Measurements from ENCODE around the gene NKAIN2.
"Not testable (repeated sequence)": the region's sequence is repeated elsewhere in the genome, so short reads cannot be mapped to it uniquely, and the experiment has no call there.

NKAIN2 gene

DNA sequence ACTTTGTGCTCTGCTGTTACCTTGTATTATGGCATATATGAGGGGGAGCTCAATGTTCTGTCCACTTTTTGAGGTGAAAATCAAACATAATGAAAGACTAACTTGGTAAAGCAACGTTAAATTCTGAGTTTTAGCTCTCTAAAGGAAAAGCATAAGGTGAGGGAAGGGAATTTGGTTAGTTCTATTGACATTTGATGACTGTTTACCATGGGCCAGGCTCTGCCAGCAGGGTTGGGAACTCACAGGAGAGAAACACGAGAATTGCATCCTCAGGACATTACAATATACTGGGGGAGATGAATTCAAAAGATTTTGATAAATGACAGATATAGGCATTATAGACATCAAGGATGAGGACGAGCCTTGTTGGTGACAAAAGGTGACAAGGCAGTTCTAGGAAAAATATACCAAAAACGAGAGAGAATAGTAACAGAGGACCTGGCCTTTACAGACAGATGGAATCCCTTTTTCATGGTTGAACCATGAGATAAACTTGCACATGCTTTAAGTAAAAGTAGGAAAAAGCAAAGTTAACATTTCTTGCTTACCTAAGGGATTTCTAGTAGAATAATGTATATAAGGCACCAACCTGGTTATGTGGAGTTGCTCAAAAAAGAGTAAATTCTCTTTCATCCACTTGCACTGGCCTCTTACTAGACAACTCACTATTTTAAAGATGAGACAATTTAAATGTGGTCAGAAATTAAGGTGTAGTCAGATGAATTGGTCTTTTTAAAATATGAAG, 191.4 kb downstream of the NKAIN2 start:
- Histone ChIP-seq H3K27me3 (ENCODE audit: control insufficient read depth, insufficient read depth, low read length) (no peaks in the 10 kb centered on the region), H3K36me3 (ENCODE audit: control insufficient read depth, insufficient read depth, low read length) (no peaks in the 10 kb centered on the region), H3K27ac (ENCODE audit: low read depth, low read length) (no peak overlapping the region), H3K4me1 (ENCODE audit: control insufficient read depth, insufficient read depth, low read length) (no peaks in the 10 kb centered on the region), H3K9ac (ENCODE audit: low read length) (no peak overlapping the region), H3K4me3 (ENCODE audit: low read length) (no peak overlapping the region)

GRCh38 chr6:123997223-123997622, 193.6 kb downstream of the NKAIN2 start:
- no peak overlapping the region for H3K9ac ChIP-seq (ENCODE audit: low read length)
- H3K36me3 ChIP-seq (ENCODE audit: control insufficient read depth, insufficient read depth, low read length): no peaks in the 10 kb centered on the region
- H3K4me1 ChIP-seq (ENCODE audit: control insufficient read depth, insufficient read depth, low read length): no peaks in the 10 kb centered on the region

DNA sequence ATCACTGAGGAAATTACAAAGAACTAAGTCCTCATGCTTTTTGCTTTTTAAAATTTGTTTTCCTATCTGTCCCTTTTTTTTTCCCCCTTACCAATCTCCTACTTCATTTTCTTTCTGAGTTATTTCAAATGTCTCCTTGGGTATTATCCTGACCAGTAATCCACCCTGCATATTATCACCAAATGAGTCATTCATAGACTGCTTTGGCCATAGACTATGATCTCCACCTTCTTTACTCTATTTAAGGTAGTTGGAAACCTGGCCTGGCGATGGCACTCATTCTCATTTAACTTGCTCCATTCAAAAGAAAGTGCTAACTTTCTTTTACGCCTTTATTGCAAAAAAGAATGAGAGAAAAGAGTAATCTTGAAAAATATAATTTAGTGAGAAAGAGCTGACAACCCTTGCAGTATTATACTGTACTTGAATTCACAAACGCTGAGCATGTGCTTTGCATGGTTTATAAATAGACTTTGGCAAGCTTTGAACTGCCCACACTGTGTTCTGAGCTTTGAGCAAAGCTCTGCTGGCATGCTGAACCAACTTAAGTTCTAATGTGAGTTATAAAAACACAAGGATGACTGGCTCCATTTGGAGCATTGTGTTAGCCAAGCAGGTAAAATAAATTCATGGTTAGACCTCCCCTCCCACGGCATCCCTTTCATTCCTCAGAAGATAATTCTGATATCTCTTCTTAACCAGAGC, 198.9 kb downstream of the NKAIN2 start:
- Histone ChIP-seq H3K27me3 (ENCODE audit: control insufficient read depth, insufficient read depth, low read length) (no peaks in the 10 kb centered on the region), H3K4me3 (ENCODE audit: low read length) (no peak overlapping the region), H3K27ac (ENCODE audit: low read depth, low read length) (no peak overlapping the region), H3K9ac (ENCODE audit: low read length) (no peak overlapping the region), H3K36me3 (ENCODE audit: control insufficient read depth, insufficient read depth, low read length) (no peaks in the 10 kb centered on the region), H3K4me1 (ENCODE audit: control insufficient read depth, insufficient read depth, low read length) (peaks cover 2% of the 10 kb centered on the region)

More at GRCh38 chr6:123997223-123997622, 193.6 kb downstream of the NKAIN2 start:
- no peak overlapping the region for H3K4me3 ChIP-seq (ENCODE audit: low read length)
- no peak overlapping the region for H3K27ac ChIP-seq (ENCODE audit: low read depth, low read length)
- no peaks in the 10 kb centered on the region for H3K27me3 ChIP-seq (ENCODE audit: control insufficient read depth, insufficient read depth, low read length)

GRCh38 chr6:124007266-124007665, 203.6 kb downstream of the NKAIN2 start:
- Histone ChIP-seq H3K4me3 (ENCODE audit: low read length) (no peak overlapping the region), H3K4me1 (ENCODE audit: control insufficient read depth, insufficient read depth, low read length) (peaks cover 2% of the 10 kb centered on the region), H3K27me3 (ENCODE audit: control insufficient read depth, insufficient read depth, low read length) (no peaks in the 10 kb centered on the region), H3K9ac (ENCODE audit: low read length) (no peak overlapping the region), H3K27ac (ENCODE audit: low read depth, low read length) (no peak overlapping the region), H3K36me3 (ENCODE audit: control insufficient read depth, insufficient read depth, low read length) (no peaks in the 10 kb centered on the region)

DNA sequence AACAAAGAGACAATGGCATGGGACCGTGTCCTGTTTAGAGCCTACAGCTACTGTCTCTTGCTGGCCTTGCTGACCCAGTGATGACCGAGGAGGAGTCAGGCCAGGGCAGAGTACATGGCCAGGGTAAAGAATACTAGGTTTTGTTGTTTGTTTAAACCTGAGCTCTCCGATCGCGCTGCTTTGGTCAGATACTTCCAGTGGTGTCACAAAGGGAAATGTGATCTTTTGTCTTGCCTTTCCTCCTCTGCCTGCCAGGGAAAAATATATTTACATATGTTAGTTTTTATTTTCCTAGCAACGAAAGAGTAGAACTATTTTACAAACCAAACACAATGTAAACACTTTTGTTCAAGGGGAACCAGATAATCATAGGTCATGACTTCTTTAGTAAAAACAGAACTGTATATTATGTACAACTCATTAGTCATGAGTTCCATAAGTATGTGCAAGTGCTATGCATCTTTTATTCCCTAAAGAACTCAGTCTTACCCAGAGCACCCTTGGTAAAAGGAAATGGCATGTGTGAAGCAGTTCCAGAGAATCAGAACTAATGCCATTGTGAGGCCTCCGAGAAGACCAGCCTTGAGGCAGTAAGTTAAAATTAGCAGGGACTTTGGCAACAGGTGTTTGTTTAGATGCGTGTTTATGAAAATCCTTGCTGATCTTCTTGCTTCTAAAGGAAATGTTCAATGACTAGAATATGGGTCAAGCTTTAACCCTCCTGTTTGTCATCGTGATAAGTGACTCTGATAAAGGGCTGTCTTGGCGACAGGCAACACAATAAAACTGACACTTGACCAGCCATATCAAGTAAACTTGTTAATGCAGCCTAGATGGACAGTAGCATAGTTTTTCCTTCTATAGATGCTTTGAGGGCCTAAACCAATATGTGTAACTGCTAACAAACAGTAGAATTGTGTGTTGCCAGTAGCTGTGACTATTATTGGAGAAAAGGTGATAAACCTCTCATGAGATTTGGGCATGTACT, 204.6 kb downstream of the NKAIN2 start:
- H3K27me3 ChIP-seq (ENCODE audit: control insufficient read depth, insufficient read depth, low read length): no peaks in the 10 kb centered on the region
- H3K36me3 ChIP-seq (ENCODE audit: control insufficient read depth, insufficient read depth, low read length): no peaks in the 10 kb centered on the region
- H3K27ac ChIP-seq (ENCODE audit: low read depth, low read length): no peak overlapping the region
- no peak overlapping the region for H3K4me3 ChIP-seq (ENCODE audit: low read length)
- no peaks in the 10 kb centered on the region for H3K4me1 ChIP-seq (ENCODE audit: control insufficient read depth, insufficient read depth, low read length)
- H3K9ac ChIP-seq (ENCODE audit: low read length): no peak overlapping the region

DNA sequence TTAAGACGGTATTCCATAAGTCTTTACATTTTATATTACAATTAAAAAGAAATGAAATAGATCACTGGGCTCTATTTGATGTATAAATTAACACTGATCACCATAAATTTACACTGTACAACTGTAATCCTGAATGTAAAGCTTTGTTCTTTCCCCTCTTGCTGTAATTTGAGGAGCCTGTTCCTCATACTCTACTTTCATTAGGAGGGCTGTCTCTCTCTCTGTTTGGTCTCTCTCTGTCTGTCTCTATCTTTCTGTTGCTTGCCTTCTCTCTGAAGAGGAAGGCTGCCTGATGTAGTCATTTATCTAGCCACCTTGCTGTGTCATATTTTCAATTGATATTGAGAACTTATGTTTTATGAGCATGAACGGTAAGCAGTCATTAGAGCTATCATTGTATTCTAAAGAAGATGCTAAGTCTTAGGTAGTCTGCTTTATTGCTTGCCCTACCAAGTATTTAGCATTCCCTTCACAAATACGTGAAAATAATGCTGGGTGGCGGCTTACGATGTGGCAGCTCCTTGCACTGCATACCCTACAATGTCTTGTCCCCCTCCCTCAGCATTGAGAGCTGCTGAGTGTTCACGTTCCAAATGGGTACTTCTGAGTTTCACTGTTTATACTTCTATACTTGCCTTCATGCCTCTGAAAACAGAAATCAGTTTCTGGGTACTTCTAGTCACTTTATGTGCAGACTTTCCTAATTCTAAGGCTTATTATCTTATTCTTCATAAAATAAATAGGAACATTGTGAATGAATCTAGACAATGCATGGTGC, 205.5 kb downstream of the NKAIN2 start:
- no peak overlapping the region for H3K27ac ChIP-seq (ENCODE audit: low read depth, low read length)
- H3K27me3 ChIP-seq (ENCODE audit: control insufficient read depth, insufficient read depth, low read length): no peaks in the 10 kb centered on the region
- H3K36me3 ChIP-seq (ENCODE audit: control insufficient read depth, insufficient read depth, low read length): no peaks in the 10 kb centered on the region
- H3K9ac ChIP-seq (ENCODE audit: low read length): no peak overlapping the region
- no peaks in the 10 kb centered on the region for H3K4me1 ChIP-seq (ENCODE audit: control insufficient read depth, insufficient read depth, low read length)
- no peak overlapping the region for H3K4me3 ChIP-seq (ENCODE audit: low read length)

DNA sequence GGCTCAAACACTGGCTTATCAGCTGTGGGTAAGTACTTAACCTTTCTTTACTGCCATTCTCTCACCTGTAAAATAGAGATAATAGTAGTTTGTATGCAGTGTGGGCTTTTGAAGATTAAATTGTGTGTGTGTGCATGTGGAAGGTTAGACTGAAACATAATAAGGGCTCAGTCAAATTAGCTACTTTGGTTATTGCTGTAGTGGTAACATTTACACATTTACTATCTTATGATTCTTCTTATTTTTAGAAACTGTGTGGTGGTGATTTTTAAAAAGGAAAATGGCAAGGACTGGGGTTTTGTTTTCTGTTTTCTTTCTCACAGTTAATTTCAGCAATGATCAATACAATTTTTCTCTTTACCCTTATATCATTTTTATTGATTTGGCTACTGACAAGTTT, 206.9 kb downstream of the NKAIN2 start:
- no peaks in the 10 kb centered on the region for H3K36me3 ChIP-seq (ENCODE audit: control insufficient read depth, insufficient read depth, low read length)
- no peak overlapping the region for H3K9ac ChIP-seq (ENCODE audit: low read length)
- H3K27me3 ChIP-seq (ENCODE audit: control insufficient read depth, insufficient read depth, low read length): no peaks in the 10 kb centered on the region
- no peak overlapping the region for H3K27ac ChIP-seq (ENCODE audit: low read depth, low read length)
- no peak overlapping the region for H3K4me3 ChIP-seq (ENCODE audit: low read length)
- no peaks in the 10 kb centered on the region for H3K4me1 ChIP-seq (ENCODE audit: control insufficient read depth, insufficient read depth, low read length)

- H3K4me3 ChIP-seq (ENCODE audit: low read length): no peak overlapping the region
- H3K9ac ChIP-seq (ENCODE audit: low read length): no peak overlapping the region
- no peak overlapping the region for H3K27ac ChIP-seq (ENCODE audit: low read depth, low read length)
- H3K4me1 ChIP-seq (ENCODE audit: control insufficient read depth, insufficient read depth, low read length): no peaks in the 10 kb centered on the region
- H3K36me3 ChIP-seq (ENCODE audit: control insufficient read depth, insufficient read depth, low read length): no peaks in the 10 kb centered on the region
- no peaks in the 10 kb centered on the region for H3K27me3 ChIP-seq (ENCODE audit: control insufficient read depth, insufficient read depth, low read length)
These were observed 207.5 kb downstream of the NKAIN2 start for GRCh38 chr6:124011180-124011579.

DNA sequence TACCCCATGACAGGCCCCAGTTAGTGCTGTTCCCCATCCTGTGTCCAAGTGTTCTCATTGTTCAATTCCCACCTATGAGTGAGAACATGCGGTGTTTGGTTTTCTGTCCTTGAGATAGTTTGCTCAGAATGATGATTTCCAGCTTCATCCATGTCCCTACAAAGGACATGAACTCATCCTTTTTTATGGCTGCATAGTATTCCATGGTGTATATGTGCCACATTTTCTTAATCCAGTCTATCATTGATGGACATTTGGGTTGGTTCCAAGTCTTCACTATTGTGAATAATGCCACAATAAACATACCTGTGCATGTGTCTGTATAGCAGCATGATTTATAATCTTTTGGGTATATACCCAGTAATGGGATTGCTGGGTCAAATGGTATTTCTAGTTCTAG, 218.4 kb downstream of the NKAIN2 start:
- not testable (repeated sequence) for H3K4me1 ChIP-seq (ENCODE audit: control insufficient read depth, insufficient read depth, low read length); H3K27me3 ChIP-seq (ENCODE audit: control insufficient read depth, insufficient read depth, low read length)

DNA sequence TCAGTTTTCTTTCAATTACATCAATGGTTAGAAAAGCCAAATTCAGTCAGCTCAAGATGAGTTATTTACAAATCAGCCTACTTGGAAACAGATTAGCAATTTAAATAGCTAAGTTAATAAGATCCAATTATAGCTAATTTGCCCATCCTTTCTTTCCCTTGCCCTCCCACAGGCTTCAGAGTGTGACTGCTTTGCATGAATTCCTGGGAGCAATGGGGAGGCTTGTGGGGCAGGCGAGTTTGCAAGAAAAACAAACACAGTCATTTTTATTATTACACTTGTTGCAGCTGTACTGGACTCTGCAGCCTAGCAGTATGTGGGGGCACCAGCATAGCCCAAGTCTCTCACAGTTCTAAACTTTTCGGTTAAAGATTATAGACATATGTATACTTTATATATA, 219.0 kb downstream of the NKAIN2 start:
- Histone ChIP-seq H3K4me3 (ENCODE audit: low read length) (no peak overlapping the region), H3K9ac (ENCODE audit: low read length) (no peak overlapping the region), H3K4me1 (ENCODE audit: control insufficient read depth, insufficient read depth, low read length) (no peaks in the 10 kb centered on the region), H3K36me3 (ENCODE audit: control insufficient read depth, insufficient read depth, low read length) (no peaks in the 10 kb centered on the region), H3K27ac (ENCODE audit: low read depth, low read length) (no peak overlapping the region), H3K27me3 (ENCODE audit: control insufficient read depth, insufficient read depth, low read length) (no peaks in the 10 kb centered on the region)

More for the DNA sequence above, 218.4 kb downstream of the NKAIN2 start:
- H3K27ac ChIP-seq (ENCODE audit: low read depth, low read length); H3K4me3 ChIP-seq (ENCODE audit: low read length); H3K36me3 ChIP-seq (ENCODE audit: control insufficient read depth, insufficient read depth, low read length); H3K9ac ChIP-seq (ENCODE audit: low read length): not testable (repeated sequence)

DNA sequence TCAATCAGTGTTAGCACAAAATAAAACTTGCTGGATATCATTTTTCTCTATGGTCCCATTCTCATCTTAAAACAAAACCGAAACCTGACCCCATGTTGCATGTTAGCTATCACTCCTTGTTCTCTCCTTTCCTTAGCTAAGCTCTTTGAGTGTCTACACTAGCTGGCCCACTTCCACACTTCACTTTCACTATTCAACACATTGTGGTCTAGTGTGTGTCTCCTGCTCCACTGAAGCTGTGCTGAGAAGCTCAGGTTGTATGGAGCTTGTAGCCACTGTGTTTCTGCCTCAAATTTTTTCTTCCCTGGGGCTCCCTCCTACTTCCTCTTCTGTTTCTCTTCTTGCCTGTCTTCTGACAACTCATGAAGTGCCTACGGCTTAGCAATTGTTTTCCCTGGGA, 223.0 kb downstream of the NKAIN2 start:
- H3K4me3 ChIP-seq (ENCODE audit: low read length): no peak overlapping the region
- no peaks in the 10 kb centered on the region for H3K27me3 ChIP-seq (ENCODE audit: control insufficient read depth, insufficient read depth, low read length)
- H3K36me3 ChIP-seq (ENCODE audit: control insufficient read depth, insufficient read depth, low read length): no peaks in the 10 kb centered on the region
- H3K4me1 ChIP-seq (ENCODE audit: control insufficient read depth, insufficient read depth, low read length): no peaks in the 10 kb centered on the region
- no peak overlapping the region for H3K27ac ChIP-seq (ENCODE audit: low read depth, low read length)
- H3K9ac ChIP-seq (ENCODE audit: low read length): no peak overlapping the region

DNA sequence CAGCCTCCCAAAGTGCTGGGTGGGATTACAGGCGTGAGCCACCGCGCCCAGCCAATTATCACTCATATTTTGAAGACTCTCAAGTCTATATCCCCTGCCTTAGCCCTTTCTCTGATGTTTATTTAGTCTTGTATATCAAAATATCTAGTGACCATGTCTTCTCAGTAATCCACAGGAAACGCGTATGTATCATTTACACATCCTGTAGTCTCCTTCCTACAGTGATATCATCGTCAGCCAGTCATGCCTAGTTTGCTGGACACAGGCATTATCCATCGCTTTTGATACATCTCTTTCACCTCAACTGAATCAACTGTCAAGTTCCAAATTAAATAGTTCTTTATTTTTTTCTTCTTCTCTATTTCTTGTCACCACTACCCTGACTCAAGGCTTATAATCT, 223.7 kb downstream of the NKAIN2 start:
- Histone ChIP-seq H3K27ac (ENCODE audit: low read depth, low read length) (no peak overlapping the region), H3K4me1 (ENCODE audit: control insufficient read depth, insufficient read depth, low read length) (no peaks in the 10 kb centered on the region), H3K36me3 (ENCODE audit: control insufficient read depth, insufficient read depth, low read length) (no peaks in the 10 kb centered on the region), H3K27me3 (ENCODE audit: control insufficient read depth, insufficient read depth, low read length) (no peaks in the 10 kb centered on the region), H3K4me3 (ENCODE audit: low read length) (no peak overlapping the region), H3K9ac (ENCODE audit: low read length) (no peak overlapping the region)
